ENCODE results near the gene NTRK1.
A peak's percentile ranks its signal among the peaks of the same experiment; 100 is the strongest.

Gene NTRK1

DNA sequence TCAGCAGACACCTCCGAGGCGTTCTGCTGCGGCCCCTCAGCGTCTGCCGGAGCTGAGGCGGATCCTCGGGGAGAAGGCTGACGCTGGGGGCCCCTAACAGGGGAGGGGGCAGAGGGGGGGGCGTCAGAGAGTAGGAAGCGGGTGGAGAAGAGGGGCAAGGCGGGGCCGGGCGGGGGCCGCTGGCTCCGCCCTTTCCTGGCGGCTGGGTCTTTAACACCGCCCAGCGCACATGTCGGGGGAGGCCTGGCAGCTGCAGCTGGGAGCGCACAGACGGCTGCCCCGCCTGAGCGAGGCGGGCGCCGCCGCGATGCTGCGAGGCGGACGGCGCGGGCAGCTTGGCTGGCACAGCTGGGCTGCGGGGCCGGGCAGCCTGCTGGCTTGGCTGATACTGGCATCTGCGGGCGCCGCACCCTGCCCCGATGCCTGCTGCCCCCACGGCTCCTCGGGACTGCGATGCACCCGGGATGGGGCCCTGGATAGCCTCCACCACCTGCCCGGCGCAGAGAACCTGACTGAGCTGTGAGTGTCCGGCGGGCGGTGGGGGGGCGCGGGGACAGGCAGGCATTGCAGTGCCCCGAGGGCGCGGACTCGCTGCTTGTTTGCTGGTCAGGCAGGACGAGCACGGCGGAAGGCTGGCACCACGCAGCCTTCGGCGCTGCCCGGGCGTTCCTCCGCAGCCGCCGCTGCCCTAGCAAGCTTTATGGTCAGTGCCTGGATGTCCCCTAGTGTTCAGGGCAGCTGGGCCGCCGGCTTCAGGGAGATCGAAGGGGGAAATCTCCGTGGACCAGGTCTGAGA, at the start of gene NTRK1:
TSS of gene NTRK1 (plus strand) at position 238 of the 796 bp plus-strand sequence. CDS start at position 308, 70 bp downstream.
- no peak for DNase-seq (ENCODE audit: extremely low read depth, low read depth)
- H3K4me3 ChIP-seq (replicated peaks; ENCODE audit: low read depth, low read length): peak within 1 kb of the TSS; percentile 28
- TF ChIP-seq CTCF (IDR thresholded peaks at IDR 0.05; ENCODE audit: low read depth, low read length, missing control alignments): no peak

DNA sequence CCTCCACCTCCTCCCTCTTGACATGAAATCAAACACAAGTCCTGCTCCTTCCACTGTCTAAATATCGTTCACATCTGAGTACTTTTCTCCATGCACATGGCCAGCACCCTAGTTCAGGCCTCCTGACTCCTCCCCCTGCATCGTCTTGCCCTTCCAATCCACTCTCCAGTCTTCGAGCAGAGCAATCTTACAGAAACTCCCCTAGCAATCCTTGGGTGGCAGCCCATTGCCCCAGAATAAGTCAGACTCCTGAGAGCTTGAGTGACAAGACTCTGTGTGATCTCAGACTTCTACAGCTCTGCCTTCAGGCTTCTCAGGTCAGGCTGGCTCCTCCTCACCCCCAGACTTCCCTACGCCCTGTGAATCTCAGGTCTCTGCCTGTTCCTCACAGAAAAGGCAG, 49.5 kb upstream of the NTRK1 start:
- DNase-seq (ENCODE audit: extremely low read depth, low read depth): no peak

DNA sequence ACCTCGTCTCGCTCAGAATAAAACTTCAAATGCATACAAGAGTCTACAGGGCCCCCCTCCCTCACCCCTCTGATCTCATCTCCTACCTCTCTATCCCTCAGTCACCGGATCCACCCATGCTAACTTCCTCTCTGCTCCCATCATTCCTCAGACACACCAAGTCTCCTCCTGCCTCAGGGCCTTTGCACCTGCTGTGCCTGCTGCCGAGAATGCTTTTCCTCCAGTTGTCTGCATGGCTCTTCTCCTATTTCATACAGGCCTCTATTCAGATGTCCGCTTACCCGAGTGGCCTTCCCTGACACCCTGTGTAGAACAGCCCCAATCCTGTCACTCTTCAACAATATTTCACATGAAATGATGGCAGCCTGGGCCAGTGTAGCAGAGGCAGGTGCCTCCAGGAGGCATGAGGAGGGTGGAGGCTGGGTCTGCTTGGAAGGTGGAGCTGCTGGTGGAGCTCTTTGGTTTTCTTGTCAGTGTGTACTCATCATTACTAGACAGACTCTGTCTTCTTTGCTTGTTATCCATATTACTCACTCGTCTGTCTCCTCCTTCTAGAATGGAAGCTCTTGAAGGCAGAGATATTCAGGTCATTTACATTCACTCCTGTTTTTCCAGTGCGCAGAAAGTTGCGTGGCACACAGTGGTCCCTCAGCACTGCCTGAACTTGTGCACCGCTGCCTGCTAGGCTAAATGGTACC, 48.2 kb upstream of the NTRK1 start:
- H3K4me3 ChIP-seq (replicated peaks; ENCODE audit: low read depth, low read length): no peak overlapping the region
- no peak for TF ChIP-seq CTCF (IDR thresholded peaks at IDR 0.05; ENCODE audit: low read depth, low read length, missing control alignments)
- DNase-seq (ENCODE audit: extremely low read depth, low read depth): no peak

More for the DNA sequence above, 49.5 kb upstream of the NTRK1 start:
- no peak overlapping the region for H3K4me3 ChIP-seq (replicated peaks; ENCODE audit: low read depth, low read length)
- TF ChIP-seq CTCF (IDR thresholded peaks at IDR 0.05; ENCODE audit: low read depth, low read length, missing control alignments): no peak

DNA sequence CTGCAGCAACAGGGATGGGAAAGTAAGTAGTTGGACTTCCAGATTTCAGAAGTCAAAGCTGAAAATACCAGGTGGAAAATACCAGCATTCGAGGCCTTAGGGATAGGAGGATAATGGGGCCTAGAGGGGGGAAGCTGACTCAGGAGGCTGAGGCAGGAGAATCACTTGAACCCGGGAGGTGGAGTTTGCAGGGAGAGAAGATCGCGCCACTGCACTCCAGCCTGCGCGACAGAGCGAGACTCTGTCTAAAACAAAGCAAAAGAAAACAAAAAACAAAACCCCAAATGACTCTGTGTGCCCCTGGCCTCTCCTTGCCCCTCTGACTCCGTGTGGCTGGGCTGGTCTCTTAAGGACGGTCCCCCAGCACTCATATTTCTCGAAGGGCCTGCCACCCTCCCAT, 47.4 kb upstream of the NTRK1 start:
- TF ChIP-seq CTCF (IDR thresholded peaks at IDR 0.05; ENCODE audit: low read depth, low read length, missing control alignments): no peak
- no peak for DNase-seq (ENCODE audit: extremely low read depth, low read depth)
- peak overlapping the region; percentile 31 for H3K4me3 ChIP-seq (replicated peaks; ENCODE audit: low read depth, low read length)

DNA sequence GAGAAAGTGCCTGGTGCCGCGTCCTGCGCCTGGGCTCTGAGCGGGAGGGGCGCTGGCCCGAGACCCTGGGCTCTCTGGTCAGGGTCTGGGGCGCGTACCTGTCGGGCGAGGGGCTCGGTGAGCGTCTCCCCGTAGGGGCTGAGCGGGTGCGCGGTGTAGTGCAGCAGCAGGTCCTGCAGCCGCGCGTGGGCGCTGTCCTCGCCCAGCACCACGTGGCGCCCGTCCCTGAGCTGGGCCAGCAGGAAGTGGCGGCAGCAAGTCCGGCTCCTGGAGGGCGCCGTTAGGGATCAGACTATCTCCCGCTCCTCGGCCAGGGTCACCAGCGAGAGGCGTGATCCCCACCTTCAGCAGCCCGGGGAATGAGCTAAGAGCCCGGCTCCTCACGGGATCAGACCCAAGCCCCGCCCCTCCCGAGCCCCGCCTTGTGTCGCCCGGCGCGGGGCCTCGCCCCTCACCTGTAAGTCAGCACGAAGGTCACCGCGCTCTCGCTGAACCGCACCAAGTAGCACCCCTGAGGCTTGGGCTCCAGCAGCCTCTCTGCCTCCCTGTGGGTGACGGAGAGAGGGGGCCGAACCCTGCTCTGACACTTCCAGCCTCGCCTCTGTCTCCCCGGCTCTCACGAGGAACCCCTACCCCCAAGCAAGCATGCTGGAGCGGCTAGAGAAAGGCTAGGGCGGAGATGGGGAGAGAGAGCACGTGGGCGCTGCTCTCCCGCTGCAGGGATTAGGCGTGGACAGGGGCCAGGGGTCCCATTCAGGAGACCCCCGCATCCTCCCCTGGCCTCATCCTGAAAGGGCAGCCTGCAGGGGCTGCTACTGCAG, 46.7 kb upstream of the NTRK1 start:
- TF ChIP-seq CTCF (IDR thresholded peaks at IDR 0.05; ENCODE audit: low read depth, low read length, missing control alignments): peak; percentile 54
- peak overlapping the region; percentile 31 for H3K4me3 ChIP-seq (replicated peaks; ENCODE audit: low read depth, low read length)
- no peak for DNase-seq (ENCODE audit: extremely low read depth, low read depth)

- H3K4me3 ChIP-seq (replicated peaks; ENCODE audit: low read depth, low read length): no peak overlapping the region
- TF ChIP-seq CTCF (IDR thresholded peaks at IDR 0.05; ENCODE audit: low read depth, low read length, missing control alignments): no peak
- no peak for DNase-seq (ENCODE audit: extremely low read depth, low read depth)
Measured at GRCh38 chr1:156814571-156815260, 45.9 kb upstream of the NTRK1 start.

Data from HFF-Myc (cell line).